ENCODE measurements around the gene P2RX7.
A peak's percentile ranks its signal among the peaks of the same experiment; 100 is the strongest.
"Not testable (repeated sequence)": the region's sequence is repeated elsewhere in the genome, so short reads cannot be mapped to it uniquely, and the experiment has no call there.

P2RX7 gene

DNA sequence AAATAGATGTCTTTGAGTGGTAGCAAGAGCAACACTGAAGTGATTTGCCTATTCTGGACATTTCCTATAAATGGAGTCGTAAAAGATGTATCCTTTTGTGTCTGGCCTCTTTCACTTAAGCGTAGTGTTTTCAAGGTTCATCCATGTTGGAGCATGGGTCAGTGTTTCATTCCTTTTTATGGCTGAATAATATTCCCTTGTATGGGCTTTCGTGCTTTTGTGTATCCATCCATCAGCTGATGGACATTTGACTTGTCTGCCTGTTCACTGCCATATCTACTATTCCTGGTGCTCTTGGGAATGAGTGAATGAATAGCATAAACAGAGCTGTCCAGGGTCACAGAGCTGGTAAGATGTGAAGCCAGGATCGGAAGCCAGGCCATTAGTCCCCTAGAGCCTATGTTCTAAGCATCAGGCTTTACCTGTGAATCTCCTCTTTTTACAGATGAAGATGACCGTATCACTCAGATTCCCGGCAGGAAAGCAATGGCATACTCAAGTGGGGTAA is 1.8 kb upstream of the P2RX7 start:
- no peak for DNase-seq
- intact Hi-C loops (cut with DNase I), result no loop called here

DNA sequence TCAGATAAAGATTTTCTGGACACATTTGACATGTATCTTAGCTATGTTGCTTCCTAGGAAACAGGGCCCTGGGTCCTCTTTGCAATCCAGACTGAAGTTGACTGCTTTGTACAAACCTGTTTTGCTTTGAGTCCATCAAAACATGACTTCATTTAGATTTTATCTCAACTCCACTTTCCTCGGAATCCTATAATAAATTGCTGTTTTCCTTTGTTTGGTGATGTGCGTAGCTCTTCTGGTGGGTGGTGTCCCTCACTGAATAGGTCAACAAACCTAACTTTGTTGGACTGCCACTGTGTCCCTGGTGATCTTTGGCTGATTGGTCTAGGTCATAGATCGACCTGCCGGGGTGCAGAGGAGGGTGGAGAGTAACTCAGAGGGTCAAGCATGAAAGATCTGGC is 735 bp upstream of the P2RX7 start:
- DNase-seq, result no peak

DNA sequence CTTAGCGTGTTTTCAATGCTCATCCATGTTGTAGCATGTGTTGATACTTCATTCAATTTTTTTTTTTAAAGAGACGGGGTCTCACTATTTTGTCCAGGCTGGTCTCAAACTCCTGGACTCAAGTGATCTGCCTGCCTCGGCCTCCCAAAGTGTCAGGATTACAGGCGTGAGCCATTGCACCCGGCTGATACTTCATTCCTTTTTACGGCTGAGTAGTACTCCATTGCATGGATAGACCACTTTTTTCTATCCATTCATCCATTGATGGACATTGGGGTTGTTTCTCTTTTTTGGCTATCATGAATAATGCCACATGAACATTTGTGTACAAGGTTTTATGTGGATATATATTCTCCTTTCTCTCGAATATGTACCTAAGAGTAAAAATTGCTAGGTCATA is 1.2 kb downstream of the P2RX7 start:
- intact Hi-C loops (cut with DNase I), result loop anchor here (1.0 kb wide), 1 partner anchor 38 kb away; no protein-coding TSS in a partner anchor
- DNase-seq, result no peak

More for the DNA sequence above, 735 bp upstream of the P2RX7 start:
- intact Hi-C loops (cut with DNase I), result no loop called here

DNA sequence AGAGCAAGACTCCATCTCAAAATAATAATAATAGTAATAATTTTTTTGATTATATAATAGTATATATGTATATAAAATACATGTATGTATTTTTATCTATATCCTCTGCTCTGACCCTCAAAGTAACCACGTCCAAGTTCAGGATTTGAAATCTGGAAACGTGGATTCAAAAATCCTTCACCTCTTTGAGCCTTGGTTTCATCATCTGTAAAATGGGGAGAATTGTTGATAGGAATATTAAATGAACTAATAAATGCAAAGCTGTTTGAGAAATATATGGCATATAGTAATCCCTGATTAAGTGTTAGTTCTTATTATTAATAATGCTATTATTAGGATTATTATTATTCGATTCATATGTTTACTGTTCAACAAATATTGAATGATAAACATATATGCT is 2.6 kb downstream of the P2RX7 start:
- DNase-seq, result no peak
- intact Hi-C loops (cut with DNase I), result no loop called here

DNA sequence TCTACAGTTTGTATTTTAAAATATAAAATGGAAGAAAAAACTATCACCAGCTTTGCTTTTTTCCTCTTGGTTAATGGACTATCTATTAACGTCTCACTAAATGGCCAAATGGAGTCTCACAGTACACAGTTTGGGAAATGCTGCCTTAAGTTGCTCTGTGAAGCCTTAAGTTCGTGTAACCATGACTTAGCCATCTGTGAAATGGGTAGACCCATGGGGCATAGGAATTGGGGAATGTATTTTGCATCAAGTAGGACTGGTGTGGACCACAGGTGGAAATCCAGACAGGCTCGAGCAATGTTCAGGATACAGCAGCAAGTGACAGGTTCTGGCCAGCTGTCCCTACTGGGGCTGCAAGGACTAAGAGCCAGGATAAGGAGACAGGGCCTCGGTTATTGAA is 4.8 kb downstream of the P2RX7 start:
- DNase-seq, result no peak

DNA sequence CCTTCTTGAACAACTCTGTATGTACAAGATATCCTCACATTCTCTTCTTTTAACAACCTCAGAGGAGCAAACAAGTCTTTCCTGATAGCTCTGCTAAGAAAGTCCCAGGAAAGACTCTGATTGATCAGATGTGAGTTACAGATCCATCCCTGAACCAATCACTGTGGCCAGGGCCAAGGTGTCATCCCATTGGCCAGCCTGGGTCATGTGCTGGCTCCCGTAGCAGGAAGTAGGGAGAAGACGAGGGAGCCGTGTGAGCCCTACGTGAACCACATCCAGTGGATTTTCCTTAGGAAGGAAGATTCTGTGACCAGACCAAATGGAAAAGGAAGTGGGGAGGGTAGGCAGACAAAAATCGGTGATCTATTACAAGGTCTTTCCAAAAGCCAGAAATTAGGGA is 5.6 kb downstream of the P2RX7 start:
- intact Hi-C loops (cut with DNase I), result no loop called here
- peak in 1 of 10 donors; percentile 27 for DNase-seq

More for the DNA sequence above, 4.8 kb downstream of the P2RX7 start:
- intact Hi-C loops (cut with DNase I), result no loop called here

DNA sequence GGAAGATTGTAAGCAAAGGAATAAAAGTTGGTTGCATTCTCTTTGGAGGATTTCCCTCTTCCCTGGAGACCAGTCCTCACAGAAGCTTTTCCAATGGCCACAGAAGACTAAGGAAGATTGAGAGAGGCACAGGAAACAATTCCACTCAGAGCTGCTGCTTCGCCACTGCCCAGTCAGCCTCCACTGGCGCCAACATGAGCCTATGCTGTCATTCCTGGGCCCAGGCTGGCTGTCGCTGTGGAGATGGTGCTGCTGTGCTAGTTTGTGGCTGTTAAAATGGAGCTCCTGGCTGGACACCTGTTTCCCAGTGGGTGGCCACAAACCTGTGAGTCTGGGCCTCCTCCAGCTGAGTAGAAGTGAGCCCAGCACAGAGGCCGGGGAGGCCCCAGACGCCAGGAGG is 6.6 kb downstream of the P2RX7 start:
- intact Hi-C loops (cut with DNase I), result no loop called here
- DNase-seq, result peak in 8 of 10 donors; percentile 17 to 86 (median 48)

DNA sequence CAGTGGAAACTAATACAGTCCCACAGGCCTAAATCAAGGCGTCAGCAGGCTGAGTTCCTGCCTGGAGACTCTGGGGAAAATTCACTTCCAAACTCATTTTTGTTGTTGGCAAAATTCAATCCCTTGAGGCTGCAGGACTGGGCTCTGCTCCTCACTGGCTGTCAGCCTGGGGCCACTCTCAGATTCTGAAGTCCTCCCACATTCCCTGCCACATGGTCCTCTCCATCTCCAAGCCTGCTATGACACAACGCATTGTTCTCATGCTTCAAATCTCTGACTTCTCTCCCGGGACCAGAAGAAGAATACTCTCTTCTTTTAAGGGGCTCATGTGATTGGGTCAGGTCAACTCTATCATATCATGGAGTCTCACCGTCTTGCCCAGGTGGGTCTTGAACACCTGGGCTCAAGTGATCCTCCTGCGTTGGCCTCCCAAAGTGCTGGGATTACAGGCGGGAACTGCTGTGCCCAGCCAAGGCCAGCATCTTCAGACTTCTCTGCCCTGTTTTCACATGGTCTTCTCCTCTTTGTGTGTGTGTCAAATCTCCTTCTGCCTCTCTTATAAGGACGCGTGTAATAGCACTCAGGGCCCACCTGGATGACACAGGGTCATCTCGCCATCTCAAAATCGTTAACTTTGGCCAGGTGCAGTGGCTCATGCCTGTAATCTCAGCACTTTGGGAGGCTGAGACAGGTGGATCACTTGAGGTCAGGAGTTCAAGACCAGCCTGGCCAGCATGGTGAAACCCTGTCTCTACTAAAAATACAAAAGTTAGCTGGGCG is 9.7 kb downstream of the P2RX7 start:
- DNase-seq, result no peak
- intact Hi-C loops (cut with DNase I), result no loop called here

DNA sequence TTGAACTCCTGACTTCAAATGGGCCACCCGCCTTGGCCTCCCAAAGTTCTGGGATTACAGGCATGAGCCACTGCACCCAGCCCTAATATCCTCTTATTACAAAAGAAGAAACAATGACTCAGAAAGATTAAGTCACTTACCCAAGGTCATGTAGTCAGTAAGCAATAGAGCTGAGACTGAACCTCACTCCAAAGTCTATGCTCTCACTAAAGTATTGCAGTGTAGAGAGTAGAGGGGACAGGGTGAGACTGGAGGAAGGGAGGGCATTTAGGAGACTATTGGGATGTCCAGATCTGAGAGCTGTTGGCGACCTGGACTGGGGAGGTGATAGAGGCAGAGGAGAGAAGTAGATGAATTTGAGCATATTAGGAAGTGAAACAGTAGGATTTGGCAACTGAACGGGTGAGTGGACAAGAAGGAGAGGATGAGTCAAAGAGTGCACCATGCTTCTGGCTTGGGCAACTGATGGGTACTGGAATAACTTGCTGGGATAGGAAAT is 11.8 kb downstream of the P2RX7 start:
- intact Hi-C loops (cut with DNase I), result no loop called here
- no peak for DNase-seq

DNA sequence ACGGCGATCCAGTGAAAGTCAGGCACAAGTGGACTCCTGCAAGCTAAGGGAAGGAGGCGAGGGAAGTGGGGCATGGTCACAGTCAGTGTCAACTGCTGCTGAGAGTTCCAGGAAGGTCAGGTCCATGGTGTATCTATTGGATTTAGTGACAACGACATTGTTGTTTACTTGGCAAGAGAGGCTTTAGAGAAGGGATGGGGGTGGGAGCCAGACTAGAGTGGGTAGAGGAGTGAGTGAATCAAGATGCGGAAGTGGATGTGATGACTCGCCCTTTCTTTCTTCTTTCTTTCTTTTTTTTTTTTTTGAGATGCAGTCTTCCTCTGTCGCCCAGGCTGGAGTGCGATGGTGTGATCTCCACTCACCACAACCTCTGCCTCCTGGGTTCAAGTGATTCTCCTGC is 12.5 kb downstream of the P2RX7 start:
- intact Hi-C loops (cut with DNase I), result no loop called here
- DNase-seq, result peak in 1 of 10 donors; percentile 17

DNA sequence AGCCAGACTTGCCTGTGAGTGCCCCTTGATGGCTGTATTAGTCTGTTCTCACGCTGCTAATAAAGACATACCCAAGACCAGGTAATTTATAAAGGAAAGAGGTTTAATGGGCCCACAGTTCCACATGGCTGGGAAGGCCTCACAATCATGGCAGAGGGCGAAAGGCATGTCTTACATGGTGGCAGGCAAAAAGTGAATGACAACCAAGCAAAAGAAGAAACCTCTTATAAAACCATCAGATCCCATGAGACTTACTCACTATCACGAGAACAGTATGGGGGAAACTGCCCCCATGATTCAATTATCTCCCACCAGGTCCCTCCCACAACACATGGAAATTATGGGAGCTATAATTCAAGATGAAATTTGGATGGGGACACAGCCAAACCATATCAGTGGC is 16.6 kb downstream of the P2RX7 start:
- intact Hi-C loops (cut with DNase I); DNase-seq: not testable (repeated sequence)

DNA sequence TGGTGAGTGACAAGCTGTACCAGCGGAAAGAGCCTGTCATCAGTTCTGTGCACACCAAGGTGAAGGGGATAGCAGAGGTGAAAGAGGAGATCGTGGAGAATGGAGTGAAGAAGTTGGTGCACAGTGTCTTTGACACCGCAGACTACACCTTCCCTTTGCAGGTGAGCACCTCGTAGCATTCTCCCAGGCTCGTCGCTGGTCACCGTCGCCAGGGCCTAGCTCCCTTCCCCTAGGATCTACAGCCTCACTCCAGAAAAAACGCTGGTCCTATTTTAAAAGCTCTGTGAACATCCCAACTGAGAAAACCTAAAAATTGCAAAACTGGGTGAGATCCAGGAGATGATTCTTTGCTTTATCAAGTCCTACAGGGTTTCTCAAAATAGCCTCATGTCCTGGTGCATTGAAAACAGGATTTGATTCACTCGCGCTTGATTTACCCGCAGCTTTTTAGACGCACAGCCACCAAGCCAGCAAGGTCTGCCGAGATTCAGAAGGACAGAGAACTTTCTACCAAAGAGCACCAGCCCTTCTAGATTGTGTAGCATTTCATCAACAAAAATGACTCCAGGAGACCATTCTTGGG is 22.2 kb downstream of the P2RX7 start:
- peak in 4 of 10 donors; percentile 22 to 85 (median 56) for DNase-seq
- intact Hi-C loops (cut with DNase I), result no loop called here

DNA sequence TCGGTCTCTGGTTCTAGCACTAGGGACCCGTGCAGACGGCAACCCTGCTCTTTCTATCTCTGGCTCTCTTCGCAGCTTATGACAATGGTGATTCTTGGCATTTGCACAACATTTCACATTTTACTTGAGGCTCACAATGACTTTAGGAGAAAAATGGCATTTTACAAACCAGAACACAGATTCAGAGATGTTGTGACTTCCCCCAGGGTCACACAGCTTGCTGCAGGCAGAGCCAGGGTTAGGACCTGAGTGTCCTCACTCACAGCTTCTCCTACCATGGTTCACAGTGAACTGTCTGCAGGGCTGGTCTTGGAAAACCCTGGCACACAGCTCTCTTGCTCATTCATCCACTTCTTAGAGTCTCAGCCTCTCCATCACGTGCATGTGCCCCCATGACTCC is 23.7 kb downstream of the P2RX7 start:
- intact Hi-C loops (cut with DNase I), result no loop called here
- peak in 1 of 10 donors; percentile 20 for DNase-seq

DNA sequence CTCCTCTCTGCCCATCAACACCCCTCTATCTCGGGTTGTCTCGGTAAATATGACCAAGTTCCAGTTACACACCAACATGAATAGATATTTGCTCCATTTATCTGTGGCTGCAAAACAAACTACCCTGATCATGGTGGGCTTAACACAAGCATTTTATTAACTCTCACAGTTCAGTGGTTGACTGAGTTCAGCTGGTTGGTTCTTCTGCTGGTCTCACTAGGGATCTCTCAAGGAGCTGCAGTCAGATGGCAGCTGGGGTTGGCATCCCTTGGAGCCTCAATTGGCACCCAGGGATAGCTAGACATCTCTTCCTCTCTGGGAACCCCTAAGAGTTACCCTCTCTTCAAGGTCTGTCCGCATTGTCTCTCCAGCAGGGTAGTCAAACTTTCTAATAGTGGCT is 25.4 kb downstream of the P2RX7 start:
- DNase-seq, result no peak
- intact Hi-C loops (cut with DNase I), result no loop called here

DNA sequence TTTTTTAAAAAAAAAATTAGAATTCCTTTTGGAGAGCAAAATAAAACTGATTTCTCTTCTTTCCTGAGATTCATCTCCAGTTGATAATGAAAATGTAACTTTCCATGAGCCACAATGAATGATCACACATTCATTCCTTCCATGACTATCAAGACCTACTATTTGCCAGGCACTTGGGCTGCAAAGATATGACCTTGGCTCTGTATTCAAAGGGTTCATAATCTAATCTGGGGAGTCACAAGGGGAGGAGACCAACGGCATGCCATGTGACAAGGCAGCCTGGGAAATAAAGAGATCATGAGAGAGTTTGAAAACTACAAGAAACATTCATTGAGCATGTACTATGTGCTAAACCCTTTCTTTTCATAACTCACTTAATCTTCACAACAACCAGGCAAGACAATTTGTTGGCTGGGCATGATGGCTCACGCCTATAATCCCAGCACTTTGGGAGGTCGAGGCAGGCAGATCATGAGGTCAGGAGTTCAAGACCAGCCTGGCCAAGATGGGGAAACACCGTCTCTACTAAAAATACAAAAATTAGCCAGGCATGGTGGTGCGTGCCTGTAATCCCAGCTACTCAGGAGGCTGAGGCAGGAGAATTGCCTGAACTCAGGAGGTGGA is 26.2 kb downstream of the P2RX7 start:
- peak in 1 of 10 donors; percentile 7 for DNase-seq
- intact Hi-C loops (cut with DNase I), result not testable (repeated sequence)

DNA sequence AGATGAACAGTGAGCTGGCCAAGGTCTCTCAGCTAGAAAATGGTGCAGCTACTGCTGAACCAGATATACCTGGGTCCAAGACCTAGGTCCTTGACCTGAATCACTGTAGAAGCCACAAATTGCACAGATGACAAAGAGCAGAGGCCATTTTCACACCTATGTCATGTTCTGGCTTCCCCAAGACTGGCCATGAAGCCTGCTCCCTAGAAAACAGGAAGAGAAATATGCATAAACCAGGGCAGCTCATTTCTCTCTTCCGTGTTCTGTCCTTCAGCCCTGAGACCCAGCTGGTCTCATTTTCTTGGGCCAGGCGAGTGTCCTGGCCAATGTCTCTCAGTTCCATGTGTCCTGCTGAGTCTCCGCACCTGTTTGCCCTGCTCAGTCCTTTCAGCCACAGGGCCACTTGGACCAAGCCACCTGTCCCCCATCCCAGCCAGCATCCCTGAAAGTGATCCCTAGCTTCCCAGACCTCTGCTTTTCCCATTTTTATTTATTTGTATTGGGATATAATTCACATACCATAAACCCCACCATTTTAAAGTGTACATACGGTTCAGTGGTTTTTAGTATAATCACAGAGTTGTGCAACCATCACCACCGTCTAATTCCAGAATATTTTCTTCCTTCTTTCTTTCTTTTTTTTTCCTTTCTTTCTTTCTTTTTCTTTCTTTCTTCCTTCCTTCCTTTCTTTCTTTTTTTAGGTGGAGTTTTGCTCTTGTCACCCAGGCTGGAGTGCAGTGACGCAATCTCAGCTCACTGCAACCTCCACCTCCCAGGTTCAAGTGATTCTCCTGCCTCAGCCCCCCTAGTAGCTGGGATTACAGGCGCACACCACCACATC is 27.0 kb downstream of the P2RX7 start:
- intact Hi-C loops (cut with DNase I), result no loop called here
- DNase-seq, result no peak

DNA sequence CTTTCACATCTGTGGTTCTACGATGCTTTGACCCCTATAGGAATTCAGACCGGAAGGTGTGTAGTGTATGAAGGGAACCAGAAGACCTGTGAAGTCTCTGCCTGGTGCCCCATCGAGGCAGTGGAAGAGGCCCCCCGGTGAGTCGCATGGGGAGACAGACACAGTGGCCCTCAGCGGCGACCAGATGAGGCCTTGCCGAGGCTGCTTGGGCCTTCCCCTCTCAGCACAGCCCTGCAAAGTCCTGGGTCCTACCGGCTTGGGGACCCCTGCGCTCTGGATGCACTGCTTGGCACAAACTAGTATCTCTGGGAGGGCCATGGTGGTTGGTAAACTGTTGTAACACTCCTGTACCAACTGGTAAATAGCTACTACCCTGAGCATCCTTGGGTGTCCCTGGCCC is 29.7 kb downstream of the P2RX7 start:
- DNase-seq, result peak in 1 of 10 donors; percentile 9
- intact Hi-C loops (cut with DNase I), result no loop called here

DNA sequence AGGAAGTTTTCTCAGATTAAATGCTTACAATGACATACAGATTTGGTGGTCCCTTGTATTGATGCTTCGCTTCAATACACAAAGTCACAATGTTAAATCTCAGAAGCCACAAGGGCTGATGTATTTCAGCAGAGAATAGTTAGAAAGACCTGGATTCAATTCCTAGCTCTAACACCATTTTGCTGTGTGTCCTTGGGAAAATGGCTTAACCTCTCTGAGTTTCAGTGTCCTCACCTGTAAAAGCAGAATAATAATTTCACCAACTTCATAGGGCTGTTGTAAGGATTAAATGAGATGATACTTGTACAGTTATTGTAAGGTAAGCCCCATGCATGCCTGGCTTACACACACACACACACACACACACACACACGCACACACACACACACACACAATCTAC is 30.3 kb downstream of the P2RX7 start:
- intact Hi-C loops (cut with DNase I), result no loop called here
- no peak for DNase-seq

DNA sequence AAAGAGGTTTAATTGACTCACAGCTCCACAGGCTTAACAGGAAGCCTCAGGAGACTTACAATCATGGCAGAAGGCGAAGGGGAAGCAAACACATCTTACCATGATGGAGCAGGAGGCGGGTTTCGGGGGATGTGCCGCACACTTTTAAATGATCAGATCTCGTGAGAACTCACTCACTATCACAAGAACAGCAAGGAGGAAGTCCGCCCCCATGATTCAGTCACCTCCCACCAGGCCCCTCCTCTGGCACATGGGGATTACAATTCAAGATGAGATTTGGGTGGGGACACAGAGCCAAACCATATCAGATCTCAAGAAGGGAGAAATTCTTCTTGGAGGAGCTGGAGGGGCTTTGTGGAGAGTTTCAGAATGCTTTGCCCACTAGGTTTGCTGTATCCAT is 32.2 kb downstream of the P2RX7 start:
- DNase-seq; intact Hi-C loops (cut with DNase I): not testable (repeated sequence)

DNA sequence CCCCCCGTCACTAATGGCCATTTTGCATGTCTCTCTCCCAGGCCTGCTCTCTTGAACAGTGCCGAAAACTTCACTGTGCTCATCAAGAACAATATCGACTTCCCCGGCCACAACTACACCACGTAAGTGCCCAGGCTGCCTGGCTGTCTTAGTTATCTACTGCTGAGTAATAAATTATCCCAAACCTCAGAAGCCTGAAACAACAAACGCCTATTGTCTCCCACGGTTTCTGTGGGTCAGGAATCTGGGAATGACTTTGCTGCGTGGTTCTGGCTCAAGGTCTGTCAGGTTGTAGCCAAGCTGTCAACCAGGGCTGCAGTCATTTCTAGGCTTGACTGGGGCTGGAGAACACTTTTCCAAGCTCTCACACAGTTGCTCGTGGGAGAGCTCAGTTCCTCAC is 32.6 kb downstream of the P2RX7 start:
- intact Hi-C loops (cut with DNase I), result no loop called here
- peak in 1 of 10 donors; percentile 8 for DNase-seq

Measured in posterior cingulate gyrus (tissue), 11 donors.